ENCODE data around the gene OTUD6A.

OTUD6A gene

GRCh38 chrX:70043685-70044084 is 18.6 kb upstream of the OTUD6A start:
- CTCF ChIA-PET, result no interaction called here
- TF ChIP-seq CTCF (IDR thresholded peaks at IDR 0.05; ENCODE audit: control extremely low read depth, extremely low read depth, low read depth, missing control alignments), result no peak
- POLR2A ChIA-PET, result no interaction called here

GRCh38 chrX:70044541-70045245 is 17.6 kb upstream of the OTUD6A start:
- DNase-seq (ENCODE audit: extremely low spot score), result no peak
- POLR2A ChIA-PET, result no interaction called here
- CTCF ChIA-PET, result no interaction called here
- TF ChIP-seq CTCF (IDR thresholded peaks at IDR 0.05; ENCODE audit: control extremely low read depth, extremely low read depth, low read depth, missing control alignments), result no peak

More at GRCh38 chrX:70043685-70044084, 18.6 kb upstream of the OTUD6A start:
- no peak for DNase-seq (ENCODE audit: extremely low spot score)

GRCh38 chrX:70046978-70047377 is 15.3 kb upstream of the OTUD6A start:
- ChIA-PET CTCF (no interaction called here), POLR2A (no interaction called here)
- no peak for DNase-seq (ENCODE audit: extremely low spot score)
- TF ChIP-seq CTCF (IDR thresholded peaks at IDR 0.05; ENCODE audit: control extremely low read depth, extremely low read depth, low read depth, missing control alignments), result no peak

GRCh38 chrX:70049406-70049805 is 12.9 kb upstream of the OTUD6A start:
- no peak for DNase-seq (ENCODE audit: extremely low spot score)
- POLR2A ChIA-PET, result no interaction called here
- no peak for TF ChIP-seq CTCF (IDR thresholded peaks at IDR 0.05; ENCODE audit: control extremely low read depth, extremely low read depth, low read depth, missing control alignments)
- CTCF ChIA-PET, result no interaction called here

GRCh38 chrX:70049925-70050324 is 12.3 kb upstream of the OTUD6A start, which contains the start of gene AWAT2:
AWAT2 (minus strand) TSS chrX:70049938; CDS start chrX:70049932, 6 bp downstream.
- TF ChIP-seq CTCF (IDR thresholded peaks at IDR 0.05; ENCODE audit: control extremely low read depth, extremely low read depth, low read depth, missing control alignments), result no peak
- ChIA-PET POLR2A (no interaction called here), CTCF (no interaction called here)
- DNase-seq (ENCODE audit: extremely low spot score), result no peak

- no peak for DNase-seq (ENCODE audit: extremely low spot score)
- no peak for TF ChIP-seq CTCF (IDR thresholded peaks at IDR 0.05; ENCODE audit: control extremely low read depth, extremely low read depth, low read depth, missing control alignments)
- POLR2A ChIA-PET, result no interaction called here
- CTCF ChIA-PET, result interaction anchor here (1.0 kb wide), 1 partner anchor 23 kb away, joined by 3 read pairs; no protein-coding TSS in a partner anchor
These were observed 9.2 kb upstream of the OTUD6A start for GRCh38 chrX:70052895-70053615.
